IMR-90 (cell line): Measurements from ENCODE around the gene UVSSA. TPM values are rescaled to one million over a fixed set of nuclear protein-coding genes. Genes with fewer than 3 reads are reported as not detected.

Source experiments
- ATAC-seq: fragments of 200-7000 bp; cut with Tn5 transposase; 2 replicates; pipeline ENCODE4 v1.9.1; 2020; ENCODE audit warnings: low read depth, mild to moderate bottlenecking, moderate library complexity
- BruUV-seq: library from RNA; stranded (reverse); fragments of 400-500 nt; replicated peaks from 2 replicates; lab custom pipeline; 2021; lab: Mats Ljungman, UMichigan
- CTCF ChIA-PET: fragments of 300-600 bp; formaldehyde crosslinking; extraction: SDS; loops from one replicate; lab custom pipeline; 2021; ENCODE audit warnings: antibody characterized with exemption; lab: Yijun Ruan, JAX
- POLR2A ChIA-PET: fragments of 300-600 bp; sonication (Branson Sonifier 250); formaldehyde crosslinking; loops from one replicate; lab custom pipeline; 2022; ENCODE audit warnings: antibody characterized with exemption; ENCODE audit not compliant: unreplicated experiment; lab: Charles Lee
- DNase-seq: peaks from one replicate; pipeline ENCODE4 v3.0.0; 2013
- H2AFZ ChIP-seq: replicated peaks from 2 replicates; pipeline ENCODE3; 2013; ENCODE audit warnings: low read length, mild to moderate bottlenecking; ENCODE audit not compliant: poor library complexity
- H2AK5ac ChIP-seq: 2 replicates; pipeline ENCODE4 v1.6.1; 2013; ENCODE audit warnings: low read depth, low read length, inconsistent platforms
- H2AK9ac ChIP-seq: replicated peaks from 2 replicates; pipeline ENCODE3; 2013; ENCODE audit warnings: mild to moderate bottlenecking, low read depth, low read length, moderate library complexity; ENCODE audit not compliant: poor library complexity
- H2BK120ac ChIP-seq: 2 replicates; pipeline ENCODE4 v1.6.1; 2013; ENCODE audit warnings: low read depth, low read length, inconsistent platforms
- H2BK15ac ChIP-seq: 3 replicates; pipeline ENCODE4 v1.6.1; 2013; ENCODE audit warnings: low read depth, low read length, inconsistent platforms
- H2BK20ac ChIP-seq: 2 replicates; pipeline ENCODE4 v1.6.1; 2013; ENCODE audit warnings: low read depth, mild to moderate bottlenecking, inconsistent platforms, low read length, moderate library complexity
- H2BK5ac ChIP-seq: 2 replicates; pipeline ENCODE4 v1.6.1; 2013; ENCODE audit warnings: mild to moderate bottlenecking, low read depth, low read length, inconsistent platforms; ENCODE audit not compliant: poor library complexity, severe bottlenecking
- H3K14ac ChIP-seq: replicated peaks from 2 replicates; pipeline ENCODE4 v1.6.1; 2013; ENCODE audit warnings: low read depth, low read length, inconsistent platforms
- H3K18ac ChIP-seq: 2 replicates; pipeline ENCODE4 v1.6.1; 2013; ENCODE audit warnings: low read depth, low read length, control low read depth
- H3K23ac ChIP-seq: 2 replicates; pipeline ENCODE4 v1.6.1; 2013; ENCODE audit warnings: low read depth, low read length, inconsistent platforms
- H3K27ac ChIP-seq: 2 replicates; pipeline ENCODE4 v1.5.1; 2013; ENCODE audit warnings: mild to moderate bottlenecking, control low read depth, low read length; ENCODE audit not compliant: insufficient read depth
- H3K27me3 ChIP-seq: 2 replicates; pipeline ENCODE4 v1.6.1; 2013; ENCODE audit warnings: low read length; ENCODE audit not compliant: control insufficient read depth, insufficient read depth
- H3K36me3 ChIP-seq: 2 replicates; pipeline ENCODE4 v1.6.1; 2013; ENCODE audit warnings: low read length, mixed read lengths; ENCODE audit not compliant: control insufficient read depth, insufficient read depth
- H3K4ac ChIP-seq: 2 replicates; pipeline ENCODE4 v1.6.1; 2013; ENCODE audit warnings: low read depth, low read length, inconsistent platforms
- H3K4me1 ChIP-seq: 2 replicates; pipeline ENCODE4 v1.6.1; 2013; ENCODE audit warnings: low read length, mixed read lengths; ENCODE audit not compliant: control insufficient read depth, insufficient read depth
- H3K4me2 ChIP-seq: 2 replicates; pipeline ENCODE4 v1.6.1; 2013; ENCODE audit warnings: low read depth, mild to moderate bottlenecking, control low read depth, low read length, moderate library complexity
- H3K4me3 ChIP-seq: 2 replicates; pipeline ENCODE4 v1.5.1; 2013; ENCODE audit warnings: low read depth, mild to moderate bottlenecking, control low read depth, low read length, moderate library complexity; ENCODE audit not compliant: insufficient read depth
- H3K56ac ChIP-seq: 2 replicates; pipeline ENCODE4 v1.6.1; 2013; ENCODE audit warnings: low read length, inconsistent platforms; ENCODE audit not compliant: insufficient read depth; ENCODE audit errors: extremely low read depth
- H3K79me1 ChIP-seq, 2 experiments: 2 replicates each; pipeline ENCODE4 v1.6.1; 2013; ENCODE audit warnings: low read length in 2 of 2, inconsistent platforms in 1 of 2, low read depth in 1 of 2
- H3K9ac ChIP-seq: 2 replicates; pipeline ENCODE4 v1.6.1; 2013; ENCODE audit warnings: low read depth, low read length, control low read depth
- H3K9me1 ChIP-seq: 2 replicates; pipeline ENCODE4 v1.6.1; 2013; ENCODE audit warnings: low read length, inconsistent platforms; ENCODE audit not compliant: insufficient read depth
- H3K9me3 ChIP-seq: 2 replicates; pipeline ENCODE4 v1.6.1; 2013; ENCODE audit warnings: low read length; ENCODE audit not compliant: control insufficient read depth, insufficient read depth
- H4K20me1 ChIP-seq: 2 replicates; pipeline ENCODE4 v1.6.1; 2013; ENCODE audit warnings: low read length, inconsistent platforms; ENCODE audit not compliant: insufficient read depth
- H4K5ac ChIP-seq: 2 replicates; pipeline ENCODE4 v1.6.1; 2013; ENCODE audit warnings: mild to moderate bottlenecking, low read depth, low read length, control low read depth
- H4K8ac ChIP-seq, 2 experiments: 2 replicates each; pipeline ENCODE4 v1.6.1; 2013; ENCODE audit warnings: low read depth in 2 of 2, low read length in 2 of 2, control low read depth in 1 of 2, inconsistent platforms in 1 of 2
- H4K91ac ChIP-seq: 2 replicates; pipeline ENCODE4 v1.6.1; 2013; ENCODE audit warnings: low read depth, low read length, inconsistent platforms; ENCODE audit not compliant: insufficient read depth
- WGBS, 2 experiments: methylation state at CpG; one replicate each; pipeline versions ENCODE4 v1.1.5 to v1.1.7; 2013; ENCODE audit warnings: missing lambda C conversion rate in 2 of 2; ENCODE audit not compliant: insufficient read length in 1 of 2; ENCODE audit errors: extremely low coverage in 2 of 2; 5-methylcytosine and 5-hydroxymethylcytosine counted together
- dilution Hi-C: fragments of 300-500 bp; cut with HindIII; formaldehyde crosslinking; loops from one replicate; pipeline ENCODE4 v1.14.3; 2018; ENCODE audit warnings: low sequenced_read_pairs; ENCODE audit not compliant: unreplicated experiment
- in situ Hi-C: fragments of 300-500 bp; cut with MboI; formaldehyde crosslinking; loops from 3 replicates; pipeline ENCODE4 v1.14.3; 2019; ENCODE audit warnings: low sequenced_read_pairs, inconsistent platforms, mixed read lengths
- intact Hi-C: fragments of 100-400 bp; cut with micrococcal nuclease; formaldehyde crosslinking; loops from 2 replicates; pipeline ENCODE4 v1.10.0; 2022
- polyA plus RNA-seq, 3 experiments: library from polyadenylated mRNA; depleted of rRNA; stranded (reverse); fragments of >200 nt; gene quantifications; 2 replicates each; pipeline ENCODE4 v1.2.3, GENCODE V29; 2012; ENCODE audit warnings: low replicate concordance in 1 of 3
- total RNA-seq: library from RNA; depleted of rRNA; stranded (reverse); fragments of >200 nt; gene quantifications from 2 replicates; pipeline ENCODE4 v1.2.3, GENCODE V29; 2012
- TF ChIP-seq, protein P1 (sequence below): conservative IDR thresholded peaks from 2 replicates; pipeline ENCODE4 v1.5.1; 2012; ENCODE audit warnings: mild to moderate bottlenecking, low read depth, low read length, improper control_type of control experiment

The UVSSA gene
- total and polyA plus RNA-seq, 2 of the 4 experiments (the other 2 are of a cell fraction) = 1.4 to 8.4 TPM

- ChIA-PET CTCF (no interaction called here), POLR2A (no interaction called here)
- H2AK9ac ChIP-seq = no peak overlapping the region
- no peak overlapping the region for H3K9ac ChIP-seq
- no peak overlapping the region for H4K8ac ChIP-seq
- no peaks in the 10 kb centered on the region; a peak in 1 of 4 replicates for H3K79me1 ChIP-seq
- H3K56ac ChIP-seq = no peak overlapping the region
- no peak overlapping the region for H2AK5ac ChIP-seq
- dilution Hi-C loops = no loop called here
- no peaks in the 10 kb centered on the region for H4K20me1 ChIP-seq
- in situ Hi-C loops = no loop called here
- H3K27me3 ChIP-seq = no peaks in the 10 kb centered on the region
- no peak for DNase-seq
- H3K18ac ChIP-seq = no peak overlapping the region
- H3K36me3 ChIP-seq = peaks cover 14% of the 10 kb centered on the region
- H3K14ac ChIP-seq = no peak overlapping the region
- no peak overlapping the region for H3K4me2 ChIP-seq
- no TSS peak for BruUV-seq
- intact Hi-C loops = loop anchor here (10.0 kb wide), 1 partner anchor 361 kb away; the partner anchor contains the start of genes TACC3 and TMEM129
- no peaks in the 10 kb centered on the region; the same call in 1 of the 2 replicates for H3K9me1 ChIP-seq
- H3K4me1 ChIP-seq = 0 out of 2 replicates have a peak, but pooled peaks cover 2% of the 10 kb centered on the region
- no peak overlapping the region for H3K23ac ChIP-seq
- no peak overlapping the region for H3K4ac ChIP-seq
- H3K9me3 ChIP-seq = no peaks in the 10 kb centered on the region
- H2BK5ac ChIP-seq = no peak overlapping the region
- no peak overlapping the region for H2BK15ac ChIP-seq
- no peak overlapping the region for H2AFZ ChIP-seq
- H2BK120ac ChIP-seq = no peak overlapping the region
- WGBS, 2 experiments = 80% methylated on average over 8 of the region's 11 CpGs; no CpG with 5 or more reads in 1 of the 2 experiments
- no peak overlapping the region for H3K27ac ChIP-seq
- TF ChIP-seq, protein P1, sequence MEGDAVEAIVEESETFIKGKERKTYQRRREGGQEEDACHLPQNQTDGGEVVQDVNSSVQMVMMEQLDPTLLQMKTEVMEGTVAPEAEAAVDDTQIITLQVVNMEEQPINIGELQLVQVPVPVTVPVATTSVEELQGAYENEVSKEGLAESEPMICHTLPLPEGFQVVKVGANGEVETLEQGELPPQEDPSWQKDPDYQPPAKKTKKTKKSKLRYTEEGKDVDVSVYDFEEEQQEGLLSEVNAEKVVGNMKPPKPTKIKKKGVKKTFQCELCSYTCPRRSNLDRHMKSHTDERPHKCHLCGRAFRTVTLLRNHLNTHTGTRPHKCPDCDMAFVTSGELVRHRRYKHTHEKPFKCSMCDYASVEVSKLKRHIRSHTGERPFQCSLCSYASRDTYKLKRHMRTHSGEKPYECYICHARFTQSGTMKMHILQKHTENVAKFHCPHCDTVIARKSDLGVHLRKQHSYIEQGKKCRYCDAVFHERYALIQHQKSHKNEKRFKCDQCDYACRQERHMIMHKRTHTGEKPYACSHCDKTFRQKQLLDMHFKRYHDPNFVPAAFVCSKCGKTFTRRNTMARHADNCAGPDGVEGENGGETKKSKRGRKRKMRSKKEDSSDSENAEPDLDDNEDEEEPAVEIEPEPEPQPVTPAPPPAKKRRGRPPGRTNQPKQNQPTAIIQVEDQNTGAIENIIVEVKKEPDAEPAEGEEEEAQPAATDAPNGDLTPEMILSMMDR = no peak
- no peak for ATAC-seq
- no peak overlapping the region for H2BK20ac ChIP-seq
- H4K91ac ChIP-seq = no peak overlapping the region
- H3K4me3 ChIP-seq = no peak overlapping the region
- no peak overlapping the region for H4K5ac ChIP-seq
These were observed 16.5 kb downstream of the UVSSA start for GRCh38 chr4:1363513-1363912.
